Nephron (organoid): ENCODE data around the gene ZFP36L2.

Experiments
- H3K27ac Mint-ChIP-seq, 3 experiments: 2 replicates each; pipeline ENCODE4 v1.8.0; 2020; ENCODE audit warnings: mixed read lengths in 3 of 3, mild to moderate bottlenecking in 2 of 3, moderate library complexity in 1 of 3
- H3K27me3 Mint-ChIP-seq: 2 replicates; pipeline ENCODE4 v1.8.0; 2021; ENCODE audit warnings: low read depth, mild to moderate bottlenecking, moderate library complexity, mixed read lengths
- H3K36me3 Mint-ChIP-seq: 2 replicates; pipeline ENCODE4 v1.8.0; 2020; ENCODE audit warnings: low read depth, mixed read lengths
- H3K4me1 Mint-ChIP-seq: 2 replicates; pipeline ENCODE4 v1.8.0; 2020; ENCODE audit warnings: mixed read lengths
- H3K4me3 Mint-ChIP-seq, 3 experiments: 2 replicates each; pipeline ENCODE4 v1.8.0; 2020; ENCODE audit warnings: mild to moderate bottlenecking in 3 of 3, mixed read lengths in 3 of 3, moderate library complexity in 2 of 3
- H3K9me3 Mint-ChIP-seq: 2 replicates; pipeline ENCODE4 v1.8.0; 2020; ENCODE audit warnings: mixed read lengths
- CTCF ChIP-seq, 3 experiments: fragments of 200-600 bp; sonication (generic); IDR thresholded peaks; one replicate each; pipeline ENCODE4 v1.5.0; 2021; ENCODE audit warnings: antibody characterized with exemption in 3 of 3; ENCODE audit not compliant: unreplicated experiment in 3 of 3

The ZFP36L2 gene

DNA sequence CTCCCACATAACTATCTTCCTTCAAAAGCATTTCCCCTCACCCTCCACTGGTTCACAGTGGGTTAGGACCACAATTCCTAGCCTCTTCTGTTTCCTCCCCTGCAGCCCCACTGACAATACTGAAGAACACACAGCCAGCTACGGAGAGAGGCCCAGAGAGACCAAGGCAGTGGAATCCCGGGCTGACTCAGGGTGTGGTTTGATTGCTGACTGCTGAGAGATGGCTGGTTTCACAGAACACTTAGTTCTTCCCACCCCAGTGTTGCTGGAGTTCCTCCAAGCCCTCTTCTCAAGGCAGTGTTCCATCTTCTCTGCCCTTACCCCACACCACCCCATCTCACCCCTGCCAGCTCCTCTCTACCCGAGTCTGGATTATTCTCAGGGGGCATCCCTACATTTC is 43.3 kb upstream of the ZFP36L2 start:
- Mint-ChIP-seq H3K36me3 (peaks cover 16% of the 10 kb centered on the region), H3K4me1 (peaks cover 71% of the 10 kb centered on the region), H3K27me3 (peaks cover 5% of the 10 kb centered on the region), H3K4me3 (no peak overlapping the region), H3K9me3 (no peaks in the 10 kb centered on the region), H3K27ac (peak overlapping the region; percentile 18 to 92 (median 80))
- no peak for TF ChIP-seq CTCF (IDR thresholded peaks at IDR 0.05; ENCODE audit: unreplicated experiment in 3 of 3)

DNA sequence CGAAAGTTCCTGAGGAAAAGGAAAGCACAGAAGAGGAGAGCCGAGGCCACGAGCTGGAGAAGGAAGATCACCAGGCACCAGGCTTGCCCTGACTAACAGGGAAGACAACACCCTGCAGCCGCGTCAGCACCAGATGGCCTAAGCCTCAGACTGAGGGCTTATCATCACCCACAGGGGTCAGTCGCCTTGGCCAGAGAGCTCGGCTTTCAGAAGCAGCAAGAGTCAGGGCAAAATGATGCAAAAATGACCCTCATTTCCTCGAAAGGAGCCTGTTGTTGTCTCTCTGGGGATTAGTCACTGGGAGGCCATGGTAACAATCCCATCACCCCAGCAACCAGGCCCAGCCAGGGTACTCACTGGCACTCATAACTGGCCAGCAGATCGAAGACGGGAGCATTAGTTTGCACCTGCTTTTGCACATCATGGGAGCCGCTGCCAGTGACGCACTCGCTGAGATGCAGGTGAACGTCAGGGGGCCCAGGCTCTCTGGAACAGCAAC is 42.7 kb upstream of the ZFP36L2 start:
- no peak for TF ChIP-seq CTCF (IDR thresholded peaks at IDR 0.05; ENCODE audit: unreplicated experiment in 3 of 3)
- peak overlapping the region; percentile 70 to 92 (median 80) for H3K27ac Mint-ChIP-seq
- no peak overlapping the region for H3K4me3 Mint-ChIP-seq
- H3K27me3 Mint-ChIP-seq: peaks cover 5% of the 10 kb centered on the region
- H3K4me1 Mint-ChIP-seq: peaks cover 71% of the 10 kb centered on the region
- H3K36me3 Mint-ChIP-seq: peaks cover 16% of the 10 kb centered on the region
- H3K9me3 Mint-ChIP-seq: no peaks in the 10 kb centered on the region

GRCh38 chr2:43268066-43268953 is 41.9 kb upstream of the ZFP36L2 start:
- peaks cover 65% of the 10 kb centered on the region for H3K4me1 Mint-ChIP-seq
- H3K27me3 Mint-ChIP-seq: peaks cover 5% of the 10 kb centered on the region
- H3K4me3 Mint-ChIP-seq: no peak overlapping the region
- no peaks in the 10 kb centered on the region for H3K9me3 Mint-ChIP-seq
- no peak for TF ChIP-seq CTCF (IDR thresholded peaks at IDR 0.05; ENCODE audit: unreplicated experiment in 3 of 3)
- H3K27ac Mint-ChIP-seq: peak overlapping the region; percentile 70 to 92 (median 80)
- peaks cover 16% of the 10 kb centered on the region for H3K36me3 Mint-ChIP-seq

GRCh38 chr2:43267381-43267780 is 41.0 kb upstream of the ZFP36L2 start:
- H3K4me3 Mint-ChIP-seq: no peak overlapping the region
- H3K9me3 Mint-ChIP-seq: no peaks in the 10 kb centered on the region
- H3K4me1 Mint-ChIP-seq: peaks cover 65% of the 10 kb centered on the region
- H3K36me3 Mint-ChIP-seq: peaks cover 22% of the 10 kb centered on the region
- peaks cover 5% of the 10 kb centered on the region for H3K27me3 Mint-ChIP-seq
- no peak for TF ChIP-seq CTCF (IDR thresholded peaks at IDR 0.05; ENCODE audit: unreplicated experiment in 3 of 3)
- peak overlapping the region in 2 of 3 experiments; percentile 57 to 92 for H3K27ac Mint-ChIP-seq

DNA sequence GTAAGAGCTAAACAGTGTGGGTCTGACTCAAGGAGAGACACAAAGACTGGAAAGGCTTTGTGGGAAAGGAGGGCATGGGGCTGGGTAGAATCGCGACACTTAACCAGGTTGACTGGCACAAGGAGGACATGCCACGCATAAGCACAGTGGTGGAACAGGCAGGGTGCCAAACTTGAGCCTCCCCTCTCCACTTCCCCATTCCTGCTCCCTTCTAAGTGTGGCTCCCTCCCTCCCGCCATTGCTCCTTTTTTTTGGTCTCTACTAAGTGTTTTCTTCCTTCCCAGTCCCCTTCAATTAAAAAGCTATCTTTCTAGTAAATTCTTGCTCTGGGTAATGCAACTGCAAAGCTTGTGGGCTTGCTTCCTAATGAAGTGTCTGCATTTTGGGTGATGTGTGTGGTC is 40.3 kb upstream of the ZFP36L2 start:
- peak overlapping the region; percentile 57 to 92 (median 73) for H3K27ac Mint-ChIP-seq
- peaks cover 65% of the 10 kb centered on the region for H3K4me1 Mint-ChIP-seq
- no peak for TF ChIP-seq CTCF (IDR thresholded peaks at IDR 0.05; ENCODE audit: unreplicated experiment in 3 of 3)
- no peaks in the 10 kb centered on the region for H3K9me3 Mint-ChIP-seq
- H3K4me3 Mint-ChIP-seq: no peak overlapping the region
- peaks cover 20% of the 10 kb centered on the region for H3K36me3 Mint-ChIP-seq
- peaks cover 5% of the 10 kb centered on the region for H3K27me3 Mint-ChIP-seq
